GM18526 (cell line): ENCODE measurements around the gene PLK4.

ENCODE experiments used
- POLR2A ChIP-seq: IDR thresholded peaks from 3 replicates; pipeline ENCODE4 v1.6.1; 2011; ENCODE audit not compliant: insufficient read length; ENCODE audit errors: extremely low read depth

PLK4 gene

GRCh38 chr4:127880763-127881562 is at the start of gene PLK4:
TSS of gene PLK4 (plus strand) at chr4:127880893. CDS start at chr4:127881135, 242 bp downstream.
- peak; percentile 89 for TF ChIP-seq POLR2A

GRCh38 chr4:127832585-127832984 is 48.1 kb upstream of the PLK4 start:
- no peak for TF ChIP-seq POLR2A

GRCh38 chr4:127843704-127844600 is 36.7 kb upstream of the PLK4 start:
- TF ChIP-seq POLR2A: no peak

- no peak for TF ChIP-seq POLR2A
Observed at GRCh38 chr4:127844601-127845116, 36.0 kb upstream of the PLK4 start.

- no peak for TF ChIP-seq POLR2A
Observed at GRCh38 chr4:127846061-127846460, 34.6 kb upstream of the PLK4 start.

- TF ChIP-seq POLR2A: no peak
Observed at GRCh38 chr4:127846765-127847164, 33.9 kb upstream of the PLK4 start.

GRCh38 chr4:127849505-127850234 is 31.0 kb upstream of the PLK4 start:
- no peak for TF ChIP-seq POLR2A

GRCh38 chr4:127852661-127853060 is 28.0 kb upstream of the PLK4 start:
- TF ChIP-seq POLR2A: no peak

GRCh38 chr4:127856196-127856812 is 24.4 kb upstream of the PLK4 start:
- TF ChIP-seq POLR2A: no peak

- TF ChIP-seq POLR2A: no peak
Observed at GRCh38 chr4:127856813-127857447, 23.8 kb upstream of the PLK4 start.

- TF ChIP-seq POLR2A: no peak
Observed at GRCh38 chr4:127857641-127858040, 23.1 kb upstream of the PLK4 start.

GRCh38 chr4:127868196-127868595 is 12.5 kb upstream of the PLK4 start:
- no peak for TF ChIP-seq POLR2A

GRCh38 chr4:127870281-127870680 is 10.4 kb upstream of the PLK4 start:
- no peak for TF ChIP-seq POLR2A

- no peak for TF ChIP-seq POLR2A
Observed at GRCh38 chr4:127870688-127871087, 10.0 kb upstream of the PLK4 start.
